GM12801 (cell line): ENCODE results near the gene CAD.

Source experiments
- TF ChIP-seq, protein P1 (sequence below): IDR thresholded peaks from one replicate; pipeline ENCODE4 v1.5.1; 2011; ENCODE audit warnings: control low read depth; ENCODE audit not compliant: insufficient read length; ENCODE audit errors: extremely low read depth

The CAD gene

GRCh38 chr2:27237341-27237945 lies 20.3 kb downstream of the CAD start:
- TF ChIP-seq, protein P1, sequence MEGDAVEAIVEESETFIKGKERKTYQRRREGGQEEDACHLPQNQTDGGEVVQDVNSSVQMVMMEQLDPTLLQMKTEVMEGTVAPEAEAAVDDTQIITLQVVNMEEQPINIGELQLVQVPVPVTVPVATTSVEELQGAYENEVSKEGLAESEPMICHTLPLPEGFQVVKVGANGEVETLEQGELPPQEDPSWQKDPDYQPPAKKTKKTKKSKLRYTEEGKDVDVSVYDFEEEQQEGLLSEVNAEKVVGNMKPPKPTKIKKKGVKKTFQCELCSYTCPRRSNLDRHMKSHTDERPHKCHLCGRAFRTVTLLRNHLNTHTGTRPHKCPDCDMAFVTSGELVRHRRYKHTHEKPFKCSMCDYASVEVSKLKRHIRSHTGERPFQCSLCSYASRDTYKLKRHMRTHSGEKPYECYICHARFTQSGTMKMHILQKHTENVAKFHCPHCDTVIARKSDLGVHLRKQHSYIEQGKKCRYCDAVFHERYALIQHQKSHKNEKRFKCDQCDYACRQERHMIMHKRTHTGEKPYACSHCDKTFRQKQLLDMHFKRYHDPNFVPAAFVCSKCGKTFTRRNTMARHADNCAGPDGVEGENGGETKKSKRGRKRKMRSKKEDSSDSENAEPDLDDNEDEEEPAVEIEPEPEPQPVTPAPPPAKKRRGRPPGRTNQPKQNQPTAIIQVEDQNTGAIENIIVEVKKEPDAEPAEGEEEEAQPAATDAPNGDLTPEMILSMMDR, result no peak

DNA sequence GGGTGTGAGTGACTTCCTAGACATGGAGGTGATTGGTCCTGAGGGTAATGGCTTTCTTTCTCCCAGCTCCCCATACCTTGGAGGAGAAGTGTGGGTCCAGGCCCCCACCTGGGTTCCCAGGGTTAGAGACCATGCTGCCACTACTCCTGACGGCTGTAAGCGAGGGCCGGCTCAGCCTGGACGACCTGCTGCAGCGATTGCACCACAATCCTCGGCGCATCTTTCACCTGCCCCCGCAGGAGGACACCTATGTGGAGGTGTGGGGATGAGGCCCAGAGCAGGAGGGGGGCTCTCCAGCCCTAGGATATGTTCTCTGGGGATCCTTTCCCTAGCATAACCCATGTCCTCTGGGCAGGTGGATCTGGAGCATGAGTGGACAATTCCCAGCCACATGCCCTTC lies 21.8 kb downstream of the CAD start:
- TF ChIP-seq, protein P1, result no peak

GRCh38 chr2:27240406-27240805 lies 23.2 kb downstream of the CAD start:
- TF ChIP-seq, protein P1, result no peak

GRCh38 chr2:27241761-27242613 lies 24.8 kb downstream of the CAD start:
- TF ChIP-seq, protein P1, result no peak

DNA sequence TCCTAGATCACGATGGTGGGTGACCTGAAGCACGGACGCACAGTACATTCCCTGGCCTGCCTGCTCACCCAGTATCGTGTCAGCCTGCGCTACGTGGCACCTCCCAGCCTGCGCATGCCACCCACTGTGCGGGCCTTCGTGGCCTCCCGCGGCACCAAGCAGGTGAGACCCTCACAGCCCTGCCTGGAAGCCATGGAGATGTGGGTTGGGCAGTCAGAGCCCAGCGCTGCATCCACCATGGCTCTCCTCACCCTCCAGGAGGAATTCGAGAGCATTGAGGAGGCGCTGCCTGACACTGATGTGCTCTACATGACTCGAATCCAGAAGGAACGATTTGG lies 25.4 kb downstream of the CAD start:
- TF ChIP-seq, protein P1, result no peak

DNA sequence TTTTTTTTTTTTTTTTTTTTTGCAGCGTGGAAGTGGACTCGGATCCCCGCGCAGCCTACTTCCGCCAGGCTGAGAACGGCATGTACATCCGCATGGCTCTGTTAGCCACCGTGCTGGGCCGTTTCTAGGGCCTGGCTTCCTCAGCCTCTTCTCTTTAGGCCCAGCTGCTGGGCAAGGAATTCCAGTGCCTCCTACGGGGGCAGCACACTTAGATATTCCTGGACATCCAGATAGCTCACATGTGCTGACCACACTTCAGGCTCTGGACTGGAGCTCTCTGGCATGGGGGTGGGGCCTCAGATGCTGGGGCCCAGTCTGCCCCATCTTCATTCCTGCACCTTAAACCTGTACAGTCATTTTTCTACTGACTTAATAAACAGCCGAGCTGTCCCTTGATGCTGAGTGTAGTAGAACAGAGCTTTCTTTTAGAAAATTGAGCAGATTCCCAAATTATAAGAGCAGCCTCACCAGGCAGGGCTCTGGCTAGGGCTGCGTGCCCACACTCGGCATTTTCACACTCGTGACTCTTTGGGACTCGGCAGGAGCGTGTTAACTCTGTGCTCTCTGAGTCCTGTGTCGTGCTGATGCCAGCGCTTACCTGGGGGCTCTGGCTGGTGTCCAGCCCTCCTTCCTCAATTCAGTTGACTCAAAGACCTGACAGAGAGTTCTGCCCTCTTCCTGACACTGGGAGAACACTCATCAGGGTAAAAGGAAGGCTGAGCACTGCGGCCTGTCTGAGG lies 26.4 kb downstream of the CAD start:
- TF ChIP-seq, protein P1, result no peak

DNA sequence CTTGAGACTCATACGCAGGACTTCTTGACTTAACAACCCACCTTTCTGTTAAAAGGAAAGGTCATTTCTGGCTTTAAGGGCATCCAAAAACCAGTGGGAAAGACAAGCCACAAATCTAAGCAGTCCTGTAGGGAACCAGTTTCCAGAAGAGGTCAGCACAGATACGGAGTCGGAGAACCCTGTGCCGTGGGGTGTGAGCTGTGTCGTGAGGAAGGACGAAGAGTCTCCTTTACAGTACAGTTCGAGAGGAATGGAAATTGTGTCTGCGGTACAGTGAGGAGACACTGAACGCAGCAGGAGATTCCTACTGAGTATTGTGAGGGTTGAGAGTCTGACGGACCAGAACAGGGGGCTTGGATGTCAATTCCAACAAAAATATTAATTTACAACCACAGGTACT lies 27.9 kb downstream of the CAD start:
- TF ChIP-seq, protein P1, result no peak
